ENCODE measurements around the gene KBTBD13. TPM values are rescaled to one million over a fixed set of nuclear protein-coding genes. Genes with fewer than 3 reads are reported as not detected.

KBTBD13 gene
- total and polyA plus RNA-seq, 7 donors, result 0.03 TPM; not detected in 6

- Histone ChIP-seq H3K27ac (peak overlapping the region; percentile 82 to 95 (median 89)), H3K9me3 (no peaks in the 10 kb centered on the region), H3K27me3 (no peaks in the 10 kb centered on the region), H3K4me3 (no peak overlapping the region), H3K36me3 (peaks cover 0 to 22% (median 11%) of the 10 kb centered on the region in 4 donors), H3K4me1 (peaks cover 3 to 69% (median 62%) of the 10 kb centered on the region in 4 donors)
- intact Hi-C loops (cut with DNase I), result no loop called here
- DNase-seq, result peak; percentile 92
- TF ChIP-seq EP300 (IDR thresholded peaks at IDR 0.05) (peak in 3 of 4 donors; percentile 44 to 76 (median 62)), POLR2AphosphoS5 (IDR thresholded peaks at IDR 0.05) (peak; percentile 57 to 82 (median 70)), POLR2A (IDR thresholded peaks at IDR 0.05) (peak in 1 of 2 donors; percentile 10), CTCF (IDR thresholded peaks at IDR 0.05) (no peak)
- WGBS, 2 donors, result 90 to 92% methylated on average over 14 of the region's 14 CpGs
Observed at GRCh38 chr15:65094294-65094995, 17.9 kb downstream of the KBTBD13 start.

GRCh38 chr15:65095011-65095746 is 18.6 kb downstream of the KBTBD13 start:
- Histone ChIP-seq H3K36me3 (peaks cover 0 to 30% (median 13%) of the 10 kb centered on the region in 4 donors), H3K9me3 (no peaks in the 10 kb centered on the region), H3K27ac (peak overlapping the region; percentile 82 to 95 (median 89)), H3K4me1 (peaks cover 3 to 62% (median 57%) of the 10 kb centered on the region in 4 donors), H3K4me3 (no peak overlapping the region), H3K27me3 (no peaks in the 10 kb centered on the region)
- DNase-seq, result peak; percentile 87
- TF ChIP-seq EP300 (IDR thresholded peaks at IDR 0.05) (peak; percentile 54 to 87 (median 64)), CTCF (IDR thresholded peaks at IDR 0.05) (no peak), POLR2A (IDR thresholded peaks at IDR 0.05) (no peak), POLR2AphosphoS5 (IDR thresholded peaks at IDR 0.05) (peak; percentile 84 to 97 (median 92))
- intact Hi-C loops (cut with DNase I), result no loop called here
- WGBS, 2 donors, result 33 to 65% methylated on average over 5 of the region's 5 CpGs

- 87 to 91% methylated on average over 6 of the region's 6 CpGs for WGBS, 2 donors
- H3K4me1 ChIP-seq, result peaks cover 3 to 61% (median 58%) of the 10 kb centered on the region in 4 donors
- TF ChIP-seq POLR2A (IDR thresholded peaks at IDR 0.05), result no peak
- TF ChIP-seq CTCF (IDR thresholded peaks at IDR 0.05), result no peak
- no peak for TF ChIP-seq EP300 (IDR thresholded peaks at IDR 0.05)
- TF ChIP-seq POLR2AphosphoS5 (IDR thresholded peaks at IDR 0.05), result no peak
- H3K4me3 ChIP-seq, result no peak overlapping the region
- peak; percentile 69 for DNase-seq
- peak overlapping the region; percentile 82 to 95 (median 89) for H3K27ac ChIP-seq
- no peaks in the 10 kb centered on the region for H3K27me3 ChIP-seq
- no peaks in the 10 kb centered on the region for H3K9me3 ChIP-seq
- intact Hi-C loops (cut with DNase I), result loop anchor here (2.0 kb wide), 1 partner anchor 13 kb away; no protein-coding TSS in a partner anchor
- peaks cover 0 to 35% (median 13%) of the 10 kb centered on the region in 4 donors for H3K36me3 ChIP-seq
Observed at GRCh38 chr15:65095747-65096104, 19.2 kb downstream of the KBTBD13 start.

- TF ChIP-seq CTCF (IDR thresholded peaks at IDR 0.05) (no peak), POLR2A (IDR thresholded peaks at IDR 0.05) (no peak), POLR2AphosphoS5 (IDR thresholded peaks at IDR 0.05) (no peak), EP300 (IDR thresholded peaks at IDR 0.05) (no peak)
- H3K4me1 ChIP-seq, result peaks cover 3 to 68% (median 61%) of the 10 kb centered on the region in 4 donors
- no peaks in the 10 kb centered on the region for H3K9me3 ChIP-seq
- peak overlapping the region in 3 of 4 donors; percentile 82 to 95 (median 83) for H3K27ac ChIP-seq
- intact Hi-C loops (cut with DNase I), result loop anchor here (2.0 kb wide), 1 partner anchor 14 kb away; no protein-coding TSS in a partner anchor
- DNase-seq, result no peak
- H3K27me3 ChIP-seq, result no peaks in the 10 kb centered on the region
- WGBS, 2 donors, result 92 to 94% methylated on average over 6 of the region's 6 CpGs
- H3K4me3 ChIP-seq, result no peak overlapping the region
- peaks cover 0 to 39% (median 13%) of the 10 kb centered on the region in 4 donors for H3K36me3 ChIP-seq
Observed at GRCh38 chr15:65096481-65097385, 20.2 kb downstream of the KBTBD13 start.
